Neural crest cell (in vitro differentiated cells): ENCODE results near the gene MRPS18A. TPM values are rescaled to one million over a fixed set of nuclear protein-coding genes. Genes with fewer than 3 reads are reported as not detected.
A peak's percentile ranks its signal among the peaks of the same experiment; 100 is the strongest.

Experiments
- DNase-seq: peaks from one replicate; pipeline ENCODE4 v3.0.0; 2021; ENCODE audit warnings: low read depth, mixed read lengths, low spot score
- H3K27ac Mint-ChIP-seq: one replicate; pipeline ENCODE4 v1.8.0; 2021; ENCODE audit warnings: mild to moderate bottlenecking, mixed read lengths; ENCODE audit not compliant: unreplicated experiment
- H3K27me3 Mint-ChIP-seq: 2 replicates; pipeline ENCODE4 v1.8.0; 2021; ENCODE audit warnings: low read depth, mild to moderate bottlenecking, mixed read lengths
- H3K36me3 Mint-ChIP-seq: 2 replicates; pipeline ENCODE4 v1.8.0; 2021; ENCODE audit warnings: low read depth, mild to moderate bottlenecking, mixed read lengths
- H3K4me1 Mint-ChIP-seq: 2 replicates; pipeline ENCODE4 v1.8.0; 2021; ENCODE audit warnings: mixed read lengths
- H3K4me3 Mint-ChIP-seq: one replicate; pipeline ENCODE4 v1.8.0; 2021; ENCODE audit warnings: mild to moderate bottlenecking, mixed read lengths
- H3K9me3 Mint-ChIP-seq: 2 replicates; pipeline ENCODE4 v1.8.0; 2021; ENCODE audit warnings: mixed read lengths
- total RNA-seq: library from RNA; stranded (reverse); gene quantifications from 2 replicates; pipeline ENCODE4 v1.2.1, GENCODE V29; 2021
- TF ChIP-seq, protein P1 (sequence below): fragments of 200-600 bp; sonication (generic); conservative IDR thresholded peaks from 2 replicates; pipeline ENCODE4 v1.5.0; 2021; ENCODE audit warnings: antibody characterized with exemption, mild to moderate bottlenecking

MRPS18A gene
- total RNA-seq, 1 donor from 2014 or later: 49.5 TPM

DNA sequence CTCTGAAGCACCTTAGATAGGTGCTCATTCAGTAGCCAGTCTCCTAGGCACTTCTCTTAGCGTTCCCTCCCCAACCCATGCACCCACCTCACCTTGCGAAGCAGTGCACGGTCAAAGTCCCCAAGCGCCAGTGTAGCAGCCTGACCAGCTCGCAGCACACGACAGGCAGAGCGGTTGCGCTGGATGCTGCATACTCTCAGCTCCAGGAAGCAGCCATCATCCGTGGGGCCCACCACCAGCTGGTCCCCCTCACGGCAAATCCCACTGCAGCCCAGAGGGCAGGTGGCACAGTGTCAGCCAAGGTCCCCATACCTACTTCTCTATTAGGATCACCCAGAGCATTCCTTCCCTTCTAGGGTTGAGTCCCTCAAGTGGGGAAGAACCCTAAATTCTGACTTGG, 65.0 kb downstream of the MRPS18A start:
- Mint-ChIP-seq H3K4me3 (peak overlapping the region; percentile 72), H3K27ac (no peak overlapping the region), H3K9me3 (no peaks in the 10 kb centered on the region), H3K36me3 (peaks cover 5% of the 10 kb centered on the region), H3K27me3 (no peaks in the 10 kb centered on the region), H3K4me1 (peaks cover 9% of the 10 kb centered on the region)
- DNase-seq: no peak
- TF ChIP-seq, protein P1, sequence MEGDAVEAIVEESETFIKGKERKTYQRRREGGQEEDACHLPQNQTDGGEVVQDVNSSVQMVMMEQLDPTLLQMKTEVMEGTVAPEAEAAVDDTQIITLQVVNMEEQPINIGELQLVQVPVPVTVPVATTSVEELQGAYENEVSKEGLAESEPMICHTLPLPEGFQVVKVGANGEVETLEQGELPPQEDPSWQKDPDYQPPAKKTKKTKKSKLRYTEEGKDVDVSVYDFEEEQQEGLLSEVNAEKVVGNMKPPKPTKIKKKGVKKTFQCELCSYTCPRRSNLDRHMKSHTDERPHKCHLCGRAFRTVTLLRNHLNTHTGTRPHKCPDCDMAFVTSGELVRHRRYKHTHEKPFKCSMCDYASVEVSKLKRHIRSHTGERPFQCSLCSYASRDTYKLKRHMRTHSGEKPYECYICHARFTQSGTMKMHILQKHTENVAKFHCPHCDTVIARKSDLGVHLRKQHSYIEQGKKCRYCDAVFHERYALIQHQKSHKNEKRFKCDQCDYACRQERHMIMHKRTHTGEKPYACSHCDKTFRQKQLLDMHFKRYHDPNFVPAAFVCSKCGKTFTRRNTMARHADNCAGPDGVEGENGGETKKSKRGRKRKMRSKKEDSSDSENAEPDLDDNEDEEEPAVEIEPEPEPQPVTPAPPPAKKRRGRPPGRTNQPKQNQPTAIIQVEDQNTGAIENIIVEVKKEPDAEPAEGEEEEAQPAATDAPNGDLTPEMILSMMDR: no peak

DNA sequence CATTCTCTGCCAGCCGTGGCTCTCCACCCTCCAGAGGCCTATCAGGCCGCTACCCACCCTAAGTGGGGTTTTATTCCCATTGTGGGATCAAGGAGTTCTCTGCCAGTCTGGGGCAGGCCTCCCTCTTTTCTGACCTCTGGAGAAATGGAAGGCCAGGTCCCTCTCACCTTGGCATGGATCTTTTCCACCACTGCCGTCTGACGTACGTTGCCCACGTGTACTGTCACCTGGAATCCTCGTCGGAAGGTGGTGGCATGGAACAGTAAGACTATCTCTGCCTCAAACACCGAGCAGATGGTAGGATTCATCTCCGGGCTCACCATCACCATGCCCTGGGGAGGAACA, 65.8 kb downstream of the MRPS18A start:
- no peaks in the 10 kb centered on the region for H3K27me3 Mint-ChIP-seq
- H3K9me3 Mint-ChIP-seq: no peaks in the 10 kb centered on the region
- H3K4me1 Mint-ChIP-seq: peaks cover 2% of the 10 kb centered on the region
- DNase-seq: no peak
- H3K4me3 Mint-ChIP-seq: no peak overlapping the region
- no peak overlapping the region for H3K27ac Mint-ChIP-seq
- H3K36me3 Mint-ChIP-seq: peaks cover 4% of the 10 kb centered on the region
- TF ChIP-seq, protein P1: no peak

Other genes starting within 250 kb of the MRPS18A start
- gene DLK2, start 232.2 kb downstream of the MRPS18A start, total RNA-seq: 1.5 and 1.6 TPM in 2 replicates
- gene TJAP1, start 210.2 kb downstream of the MRPS18A start, total RNA-seq: 47.3 and 52.1 TPM in 2 replicates
- 2.1 and 2.7 TPM in 2 replicates for gene LRRC73, start 177.4 kb downstream of the MRPS18A start, total RNA-seq
- 85.7 and 93.0 TPM in 2 replicates for gene YIPF3, start 170.9 kb downstream of the MRPS18A start, total RNA-seq
- 45.8 and 60.8 TPM in 2 replicates for gene POLR1C, start 170.7 kb downstream of the MRPS18A start, total RNA-seq
- gene XPO5, start 111.8 kb downstream of the MRPS18A start, total RNA-seq: 99.6 and 105 TPM in 2 replicates
- gene POLH, start 111.6 kb downstream of the MRPS18A start, total RNA-seq: 19.1 and 22.2 TPM in 2 replicates
- 70.0 and 70.6 TPM in 2 replicates for gene GTPBP2, start 58.5 kb downstream of the MRPS18A start, total RNA-seq
- 43.2 and 43.5 TPM in 2 replicates for gene MAD2L1BP, start 52.0 kb downstream of the MRPS18A start, total RNA-seq
- gene RSPH9, start 42.8 kb downstream of the MRPS18A start, total RNA-seq: 0.57 and 0.63 TPM in 2 replicates
- gene VEGFA, start 82.4 kb upstream of the MRPS18A start, total RNA-seq: 31.2 TPM in 2 replicates